Activated CD4-positive, alpha-beta T cell treated with anti-CD3 and anti-CD28 coated beads, Interleukin-2, amount 50 U/mL, for 24 hours (primary cell): ENCODE results near the gene TRAPPC4.
A peak's percentile ranks its signal among the peaks of the same experiment; 100 is the strongest.
"Not testable (repeated sequence)": the region's sequence is repeated elsewhere in the genome, so short reads cannot be mapped to it uniquely, and the experiment has no call there.

Experiments used
- DNase-seq, 2 donors: peaks; one replicate each; pipeline ENCODE4 v3.0.0-alpha.2; 2020; ENCODE audit warnings: low read depth in 1 of 2, low spot score in 1 of 2

TRAPPC4 gene

GRCh38 chr11:119012629-119013170 lies 5.9 kb upstream of the TRAPPC4 start:
- DNase-seq, result no peak

GRCh38 chr11:119014209-119014924 lies 4.2 kb upstream of the TRAPPC4 start:
- DNase-seq, result no peak

DNA sequence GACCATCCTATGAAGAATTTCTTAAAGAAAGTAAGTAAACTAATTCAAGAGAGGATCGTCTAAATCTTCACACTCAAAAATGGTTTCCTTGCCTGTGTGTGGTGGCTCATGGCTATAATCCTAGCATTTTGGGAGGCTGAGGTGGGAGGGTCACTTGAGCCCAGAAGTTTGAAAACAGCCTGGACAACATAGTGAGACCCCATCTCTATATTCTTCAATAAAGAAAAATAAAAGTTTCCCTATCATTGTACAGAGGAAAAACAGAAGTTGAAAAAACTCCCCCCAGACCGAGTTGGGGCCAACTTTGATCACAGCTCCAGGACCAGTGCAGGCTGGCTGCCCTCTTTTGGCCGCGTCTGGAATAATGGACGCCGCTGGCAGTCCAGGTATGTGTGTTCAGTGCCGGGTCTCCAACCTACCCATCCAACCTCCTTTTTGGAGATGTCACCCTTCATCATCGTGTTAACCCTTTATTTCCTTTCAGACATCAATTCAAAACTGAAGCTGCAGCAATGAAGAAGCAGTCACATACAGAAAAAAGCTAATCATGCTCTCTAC lies 3.4 kb upstream of the TRAPPC4 start:
- DNase-seq, result no peak

GRCh38 chr11:119016216-119017009 lies 2.2 kb upstream of the TRAPPC4 start:
- no peak for DNase-seq

DNA sequence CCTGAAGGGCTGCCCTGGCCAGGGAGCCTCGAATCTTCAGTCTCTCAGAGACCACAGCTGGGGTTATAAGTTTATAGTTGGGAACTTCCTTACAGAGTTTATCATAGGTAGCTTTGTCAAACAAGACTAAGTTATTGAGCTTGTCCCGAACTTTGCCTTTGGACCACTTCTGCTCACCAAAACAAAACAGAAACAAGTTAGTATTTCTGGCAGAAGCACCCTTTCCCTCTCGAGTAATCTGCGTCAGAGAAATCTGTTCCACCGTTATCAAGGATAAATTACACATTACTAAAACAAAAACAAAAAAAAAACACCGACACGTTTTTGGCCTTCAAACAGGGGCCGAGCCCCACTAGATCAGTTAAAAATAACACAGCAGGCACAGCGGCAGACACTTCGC lies 1.2 kb upstream of the TRAPPC4 start:
- not testable (repeated sequence) for DNase-seq

- DNase-seq, result no peak
Observed at GRCh38 chr11:119019996-119020395, 1.4 kb downstream of the TRAPPC4 start.

DNA sequence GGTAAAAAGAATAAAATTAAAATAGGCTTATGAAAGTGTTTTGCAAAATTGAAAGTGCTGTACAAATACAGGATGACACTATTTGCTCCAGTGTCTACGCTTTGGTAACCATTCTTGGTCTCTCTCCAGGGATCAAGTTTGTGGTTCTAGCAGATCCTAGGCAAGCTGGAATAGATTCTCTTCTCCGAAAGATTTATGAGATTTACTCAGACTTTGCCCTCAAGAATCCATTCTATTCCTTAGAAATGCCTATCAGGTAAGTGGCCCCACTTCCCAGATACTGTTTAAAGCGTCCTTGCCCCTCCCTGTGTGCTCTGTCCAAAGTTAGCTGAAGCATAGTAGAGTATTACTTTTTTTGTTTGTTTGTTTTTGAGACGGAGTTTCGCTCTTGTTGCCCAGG lies 3.1 kb downstream of the TRAPPC4 start:
- no peak for DNase-seq

DNA sequence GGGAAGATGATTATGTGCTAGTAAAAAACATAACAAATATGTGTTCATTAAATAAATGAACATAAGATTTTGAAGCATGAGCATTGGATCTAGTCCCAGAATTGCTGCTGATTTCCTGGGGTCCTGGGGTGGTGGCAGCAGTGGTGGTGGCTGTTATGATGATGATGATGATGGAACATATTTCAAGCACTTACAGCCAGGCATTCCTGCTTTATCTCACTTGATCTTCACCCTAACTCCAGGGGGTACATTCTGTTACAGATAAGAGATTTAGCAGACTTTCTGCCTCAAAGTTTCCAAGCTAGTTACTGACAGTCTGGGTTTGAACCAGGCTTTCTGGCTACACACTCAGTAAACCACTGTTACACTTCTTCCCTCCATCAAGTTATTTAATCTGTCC lies 5.2 kb downstream of the TRAPPC4 start:
- no peak for DNase-seq

DNA sequence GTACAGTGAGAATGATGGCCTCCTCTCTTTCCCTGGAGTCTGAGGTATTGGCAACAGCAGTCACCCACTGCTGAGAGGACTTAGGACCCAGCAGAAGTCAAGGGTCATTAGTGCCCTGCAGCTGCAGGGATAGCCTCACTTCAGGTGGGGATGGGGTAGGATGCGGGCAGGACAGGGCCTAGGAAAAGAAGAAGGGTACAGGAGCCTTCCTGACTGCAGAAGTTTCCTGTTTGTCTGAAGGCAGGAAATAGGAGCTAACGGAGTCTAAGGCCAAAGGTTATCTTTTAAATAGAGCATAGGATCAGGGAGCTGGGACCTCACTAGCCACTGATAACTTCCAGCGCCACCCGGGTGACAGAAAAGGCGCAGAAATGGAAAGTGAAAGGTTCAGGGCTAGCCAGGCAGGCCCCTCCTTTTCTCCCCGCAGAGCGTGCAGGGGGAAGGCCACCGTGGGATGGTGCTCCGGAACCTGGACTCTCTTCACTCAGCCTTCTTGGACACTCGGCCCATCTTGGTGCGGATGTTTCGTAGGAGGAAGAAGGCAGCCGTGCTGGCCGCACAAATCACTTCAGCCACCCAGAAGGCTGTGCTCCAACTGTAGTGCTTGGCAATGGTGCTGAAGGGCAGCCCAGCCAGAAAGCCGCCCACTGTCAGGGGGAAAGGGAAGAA lies 6.0 kb downstream of the TRAPPC4 start:
- DNase-seq, result no peak

- no peak for DNase-seq
Observed at GRCh38 chr11:119025099-119025473, 6.5 kb downstream of the TRAPPC4 start.

GRCh38 chr11:119025541-119025940 lies 7.0 kb downstream of the TRAPPC4 start:
- DNase-seq, result no peak

- no peak for DNase-seq
Observed at GRCh38 chr11:119025978-119026766, 7.6 kb downstream of the TRAPPC4 start.

DNA sequence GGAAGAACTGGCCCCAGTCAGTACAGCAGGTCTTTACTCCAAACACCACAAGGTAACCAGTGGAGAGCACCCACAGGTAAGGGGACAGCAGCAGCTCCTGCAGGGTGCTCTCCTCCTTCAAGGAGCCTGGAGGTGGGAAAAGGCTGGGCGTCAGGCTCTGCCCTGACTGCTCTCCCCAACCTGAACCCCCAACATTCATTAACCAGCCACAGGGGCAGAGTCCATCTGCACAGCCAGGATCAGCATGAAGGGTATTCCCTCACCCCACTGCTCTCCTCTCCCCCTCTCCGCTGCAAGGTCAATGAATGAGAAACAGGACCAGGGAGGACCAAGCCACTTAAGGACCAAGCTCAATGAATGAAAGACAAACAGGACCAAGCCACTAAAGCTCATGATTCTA lies 8.4 kb downstream of the TRAPPC4 start:
- no peak for DNase-seq

DNA sequence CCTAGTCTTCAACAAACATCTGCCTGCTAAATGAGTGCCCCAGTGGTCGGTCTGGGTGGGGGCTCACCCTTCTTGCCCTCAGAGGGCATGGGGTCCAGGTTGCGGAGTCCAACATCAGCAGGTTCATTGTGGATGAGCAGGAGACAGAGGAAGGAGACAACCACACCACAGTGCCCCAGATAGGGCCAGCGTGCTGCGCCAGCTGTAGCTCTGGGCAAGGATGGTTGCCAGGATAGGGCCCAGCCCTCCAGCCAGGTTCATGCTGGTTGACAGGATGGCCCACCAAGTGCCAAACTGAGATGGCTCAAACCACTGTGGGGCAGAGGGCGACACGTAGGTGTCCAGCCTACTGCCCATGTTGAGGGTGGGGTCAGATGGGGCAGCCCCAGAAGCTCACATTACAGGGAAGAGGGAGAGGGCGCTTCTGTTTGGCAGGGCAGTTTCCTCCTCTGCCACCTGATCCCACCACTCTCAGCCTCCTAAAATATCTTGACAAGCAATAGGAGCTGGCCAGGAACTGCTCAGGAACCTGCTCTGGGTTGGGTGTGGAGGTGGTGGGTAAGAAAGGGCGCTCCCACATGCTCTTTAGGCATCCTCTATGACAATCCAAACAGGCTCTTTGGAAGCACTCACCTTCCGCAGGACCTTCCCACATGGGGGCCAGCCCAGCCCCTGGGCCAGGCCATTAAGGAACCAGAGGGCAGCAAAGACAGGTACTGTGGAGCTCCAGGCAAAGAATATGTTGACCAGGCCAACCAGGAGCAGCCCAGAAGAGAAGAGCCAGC lies 9.2 kb downstream of the TRAPPC4 start:
- DNase-seq, result no peak

DNA sequence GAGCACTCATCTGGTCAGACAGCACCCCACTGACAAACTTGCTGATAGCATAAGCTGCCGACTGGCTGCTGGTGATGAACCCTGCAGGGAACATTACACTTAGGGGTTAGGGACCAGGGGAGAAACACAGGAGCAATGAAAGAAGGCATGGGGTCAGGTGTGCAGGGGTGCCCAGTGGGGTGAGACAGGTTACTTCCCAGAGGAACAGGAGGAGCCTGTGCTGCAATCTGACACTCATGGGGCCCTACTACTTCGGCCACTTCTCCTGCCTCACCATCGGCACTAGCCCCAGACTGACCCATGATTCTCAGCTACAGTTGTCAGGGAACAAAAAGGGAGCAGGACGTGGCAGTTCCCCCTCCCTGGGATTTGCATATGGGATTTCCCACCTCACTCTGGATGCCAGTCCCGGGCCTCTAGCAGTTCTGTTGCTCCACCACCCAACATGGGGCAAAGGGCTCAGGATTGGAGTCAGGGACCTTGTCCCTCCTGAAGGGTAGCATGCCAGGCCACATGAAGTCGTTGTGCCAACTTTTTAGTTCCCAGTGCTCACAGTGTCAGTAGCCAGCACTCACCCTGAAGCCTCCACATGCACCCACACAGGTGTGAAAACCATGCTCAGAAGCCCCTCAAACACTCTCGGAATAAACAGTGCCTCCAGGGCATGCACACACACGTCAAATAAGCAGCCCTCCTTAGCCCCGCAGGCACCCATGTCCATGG lies 9.9 kb downstream of the TRAPPC4 start:
- DNase-seq, result no peak

- DNase-seq, result no peak
Observed at GRCh38 chr11:119029069-119029339, 10.4 kb downstream of the TRAPPC4 start.

DNA sequence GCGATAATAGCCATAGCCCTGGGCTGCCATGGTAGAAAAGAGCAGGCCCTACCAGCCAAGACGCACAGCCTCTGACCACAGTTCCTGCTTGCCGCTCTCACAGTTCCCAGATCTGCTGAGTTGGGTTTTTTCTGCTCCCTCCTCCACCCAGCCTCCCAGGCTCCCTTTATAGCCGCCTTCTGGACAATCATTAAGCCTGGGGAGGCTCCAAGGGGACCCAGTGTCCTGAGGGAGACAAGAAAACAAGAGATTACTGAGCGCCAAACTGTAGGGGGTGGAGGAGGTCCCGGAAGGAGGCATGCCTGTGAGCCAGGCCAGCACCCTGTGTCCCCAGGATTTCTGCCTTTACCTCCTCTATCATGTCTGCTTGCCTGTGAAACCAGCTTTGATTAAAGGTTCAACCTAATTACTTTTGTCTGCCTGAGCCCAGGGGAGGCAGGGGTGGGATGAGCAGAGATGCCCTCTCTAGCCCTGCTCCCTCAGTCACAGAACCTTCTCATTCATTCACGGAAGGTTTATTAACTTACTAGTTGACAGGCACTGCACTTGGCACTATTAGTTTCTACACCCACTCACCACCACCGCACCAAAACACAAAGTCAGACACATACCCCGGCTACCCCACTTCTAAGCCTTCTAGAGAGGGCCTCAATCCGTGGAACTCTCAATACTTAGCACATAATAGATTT lies 10.9 kb downstream of the TRAPPC4 start:
- peak in 1 of 2 donors; percentile 43 for DNase-seq

- no peak for DNase-seq
Observed at GRCh38 chr11:119030029-119030328, 11.4 kb downstream of the TRAPPC4 start.
